HCT116 (cell line): ENCODE results near the gene OLAH. TPM values are rescaled to one million over a fixed set of nuclear protein-coding genes. Genes with fewer than 3 reads are reported as not detected.

ENCODE experiments used
- ATAC-seq: fragments of 200-7000 bp; cut with Tn5 transposase; 2 replicates; pipeline ENCODE4 v1.9.1; 2020; ENCODE audit warnings: mild to moderate bottlenecking, moderate library complexity
- BruUV-seq: library from RNA; stranded (reverse); fragments of 400-500 nt; replicated peaks from 2 replicates; lab custom pipeline; 2021; lab: Mats Ljungman, UMichigan
- CTCF ChIA-PET: fragments of 300-600 bp; sonication (Branson Sonifier 250); formaldehyde crosslinking; loops from one replicate; lab custom pipeline; 2021; ENCODE audit warnings: antibody characterized with exemption; lab: Charles Lee
- POLR2A ChIA-PET: fragments of 300-600, 350-600 bp; sonication (Branson Sonifier 250); formaldehyde crosslinking; loops from one replicate; lab custom pipeline; 2021; ENCODE audit warnings: antibody characterized with exemption; lab: Charles Lee
- RAD21 ChIA-PET, 2 experiments: fragments of 300-600 bp; sonication (Branson Sonifier 250); formaldehyde crosslinking; loops; one replicate each; lab custom pipeline; 2023; ENCODE audit warnings: low total read pairs in 2 of 2; ENCODE audit not compliant: uncharacterized antibody in 2 of 2, unreplicated experiment in 2 of 2, low non-redundant PET in 1 of 2; lab: Charles Lee
- DNase-seq: peaks from one replicate; pipeline ENCODE4 v3.0.0-alpha.2; 2010; ENCODE audit warnings: low read depth, low spot score
- H2AFZ ChIP-seq: fragments of 200-600 bp; shearing (Covaris generic), sonication (generic); 2 replicates; pipeline ENCODE4 v1.6.1; 2017; ENCODE audit warnings: low read depth, mixed run types, mixed read lengths, antibody characterized with exemption, low read length; ENCODE audit not compliant: poor library complexity, severe bottlenecking
- H3K27ac ChIP-seq: 2 replicates; pipeline ENCODE4 v1.5.1; 2012; ENCODE audit warnings: low read depth, low read length
- H3K27me3 ChIP-seq: fragments of 200-600 bp; sonication (generic); 2 replicates; pipeline ENCODE4 v1.6.1; 2016; ENCODE audit warnings: mixed run types, low read length, mixed read lengths; ENCODE audit not compliant: insufficient read depth
- H3K36me3 ChIP-seq, 2 experiments: fragments of 200-500 bp in 1 of 2; fragments of 200-600 bp in 1 of 2; sonication (Bioruptor generic) in 1 of 2; sonication (generic) in 1 of 2; 2 replicates each; pipeline versions ENCODE4 v1.5.1 to v1.6.1; 2014 to 2016; ENCODE audit warnings: low read length in 2 of 2, inconsistent platforms in 1 of 2, mixed read lengths in 1 of 2, mixed run types in 1 of 2; ENCODE audit not compliant: insufficient read depth in 2 of 2, control insufficient read depth in 1 of 2
- H3K4me1 ChIP-seq, 2 experiments: fragments of 200-600 bp in 1 of 2; sonication (generic) in 1 of 2; 2 replicates each; pipeline versions ENCODE4 v1.5.1 to v1.6.1; 2012 to 2017; ENCODE audit warnings: low read length in 2 of 2, inconsistent platforms in 1 of 2, mild to moderate bottlenecking in 1 of 2, mixed read lengths in 1 of 2, mixed run types in 1 of 2, moderate library complexity in 1 of 2; ENCODE audit not compliant: insufficient read depth in 2 of 2, control insufficient read depth in 1 of 2
- H3K4me2 ChIP-seq: fragments of 200-600 bp; sonication (generic); 2 replicates; pipeline ENCODE4 v1.6.1; 2017; ENCODE audit warnings: mixed run types, low read length, mixed read lengths
- H3K4me3 ChIP-seq, 2 experiments: fragments of 200-600 bp in 1 of 2; sonication (generic) in 1 of 2; replicated peaks in 1 of 2; 2 replicates each; pipeline ENCODE4 v1.5.1; 2011 to 2016; ENCODE audit warnings: low read length in 2 of 2, control low read depth in 1 of 2, low read depth in 1 of 2, mild to moderate bottlenecking in 1 of 2, mixed read lengths in 1 of 2, mixed run types in 1 of 2
- H3K79me2 ChIP-seq: fragments of 200-600 bp; sonication (generic); 2 replicates; pipeline ENCODE4 v1.6.1; 2017; ENCODE audit warnings: mild to moderate bottlenecking, mixed run types, low read length, moderate library complexity, mixed read lengths; ENCODE audit not compliant: insufficient read depth
- H3K9ac ChIP-seq: fragments of 200-600 bp; sonication (generic); 2 replicates; pipeline ENCODE4 v1.6.1; 2016; ENCODE audit warnings: low read length, mixed read lengths
- H3K9me2 ChIP-seq: fragments of 200-600 bp; sonication (generic), shearing (Covaris generic); 2 replicates; pipeline ENCODE4 v1.6.1; 2017; ENCODE audit warnings: mixed run types, mild to moderate bottlenecking, moderate library complexity; ENCODE audit not compliant: insufficient read depth
- H3K9me3 ChIP-seq, 2 experiments: fragments of 200-500 bp in 1 of 2; fragments of 200-600 bp in 1 of 2; sonication (Bioruptor generic) in 1 of 2; sonication (generic) in 1 of 2; 2 replicates each; pipeline ENCODE4 v1.6.1; 2014 to 2017; ENCODE audit warnings: low read length in 2 of 2, mixed read lengths in 2 of 2, inconsistent platforms in 1 of 2, low read depth in 1 of 2, mild to moderate bottlenecking in 1 of 2, mixed run types in 1 of 2, moderate library complexity in 1 of 2; ENCODE audit not compliant: control insufficient read depth in 1 of 2, insufficient read depth in 1 of 2
- H4K20me1 ChIP-seq: fragments of 200-600 bp; sonication (generic), shearing (Covaris generic); 2 replicates; pipeline ENCODE4 v1.6.1; 2017; ENCODE audit warnings: mixed run types, mild to moderate bottlenecking, moderate library complexity; ENCODE audit not compliant: insufficient read depth
- CEBPB ChIP-seq: IDR thresholded peaks from 2 replicates; pipeline ENCODE4 v1.6.1; 2012; ENCODE audit warnings: low read depth
- EGR1 ChIP-seq: IDR thresholded peaks from 2 replicates; pipeline ENCODE4 v1.6.1; 2012; ENCODE audit warnings: low read depth
- ELF1 ChIP-seq: IDR thresholded peaks from 2 replicates; pipeline ENCODE4 v1.6.1; 2012; ENCODE audit warnings: low read depth, borderline replicate concordance
- EZH2 ChIP-seq: fragments of 200-600 bp; sonication (generic); IDR thresholded peaks from 2 replicates; pipeline ENCODE4 v1.6.1; 2017; ENCODE audit warnings: antibody characterized with exemption, mixed run types
- FOSL1 ChIP-seq: IDR thresholded peaks from 2 replicates; pipeline ENCODE4 v1.6.1; 2012; ENCODE audit warnings: low read depth
- JUND ChIP-seq: IDR thresholded peaks from 2 replicates; pipeline ENCODE4 v1.6.1; 2012
- POLR2AphosphoS5 ChIP-seq: IDR thresholded peaks from 2 replicates; pipeline ENCODE4 v1.6.1; 2011; ENCODE audit warnings: mild to moderate bottlenecking, low read depth, low read length, moderate library complexity
- RAD21 ChIP-seq: IDR thresholded peaks from 2 replicates; pipeline ENCODE4 v1.6.1; 2012; ENCODE audit warnings: low read depth, mild to moderate bottlenecking
- SIN3A ChIP-seq: IDR thresholded peaks from 2 replicates; pipeline ENCODE4 v1.6.1; 2012; ENCODE audit warnings: low read depth
- YY1 ChIP-seq: IDR thresholded peaks from 2 replicates; pipeline ENCODE4 v1.6.1; 2011; ENCODE audit warnings: low read length, low read depth, moderate library complexity, mild to moderate bottlenecking; ENCODE audit not compliant: insufficient replicate concordance; ENCODE audit errors: extremely low read depth
- ZNF274 ChIP-seq: fragments of 200-500 bp; sonication (Bioruptor generic); IDR thresholded peaks from 2 replicates; pipeline ENCODE4 v1.6.1; 2014; ENCODE audit warnings: mild to moderate bottlenecking, low read depth, low read length, inconsistent platforms
- intact Hi-C: fragments of 100-400 bp; cut with micrococcal nuclease; formaldehyde crosslinking; loops from 2 replicates; pipeline ENCODE4 v1.10.0; 2022
- total RNA-seq: library from RNA; stranded (reverse); gene quantifications from one replicate; pipeline ENCODE4 v1.2.1, GENCODE V29; 2021; ENCODE audit not compliant: unreplicated experiment
- TF ChIP-seq, protein P1 (sequence below): IDR thresholded peaks from 2 replicates; pipeline ENCODE4 v1.6.1; 2012
- TF ChIP-seq, protein P2 (sequence below), 3 experiments: fragments of 200-600 bp in 1 of 3; sonication (generic) in 1 of 3; IDR thresholded peaks in 2 of 3; conservative IDR thresholded peaks in 1 of 3; 2 replicates each; pipeline ENCODE4 v1.5.1; 2012 to 2017; ENCODE audit warnings: low read depth in 2 of 3, low read length in 2 of 3, antibody characterized with exemption in 1 of 3, borderline replicate concordance in 1 of 3, control low read depth in 1 of 3, mild to moderate bottlenecking in 1 of 3, mixed read lengths in 1 of 3, mixed run types in 1 of 3, moderate library complexity in 1 of 3; ENCODE audit not compliant: insufficient read depth in 1 of 3
- TF ChIP-seq, protein P3 (sequence below): IDR thresholded peaks from 2 replicates; pipeline ENCODE4 v1.6.1; 2012; ENCODE audit warnings: low read depth

OLAH gene
- total RNA-seq, 1 experiment from 2014 or later = not detected

DNA sequence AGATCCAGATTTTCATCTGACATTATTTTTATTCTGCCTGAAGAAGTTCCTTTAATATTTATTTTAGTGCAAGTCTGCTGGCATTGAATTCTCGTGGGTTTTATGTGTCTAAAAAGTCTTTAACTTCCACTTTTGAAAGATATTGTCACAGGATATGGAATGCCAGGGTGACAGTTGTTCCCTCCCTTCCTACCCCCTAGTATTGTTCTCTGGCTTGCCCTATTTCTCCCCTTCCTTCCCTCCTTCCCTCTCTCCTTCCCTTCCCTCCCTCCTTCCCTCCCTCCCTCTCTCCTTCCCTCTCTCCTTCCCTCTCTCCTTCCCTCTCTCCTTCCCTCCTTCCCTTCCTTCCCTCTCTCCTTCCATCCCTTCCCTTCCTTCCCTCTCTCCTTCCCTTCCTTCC is 14.9 kb downstream of the OLAH start (continued):
- TF ChIP-seq CEBPB (no peak), FOSL1 (no peak), SIN3A (no peak), POLR2AphosphoS5 (no peak), EGR1 (no peak), ZNF274 (no peak), YY1 (no peak), RAD21 (no peak), JUND (no peak)
- TF ChIP-seq, protein P1, sequence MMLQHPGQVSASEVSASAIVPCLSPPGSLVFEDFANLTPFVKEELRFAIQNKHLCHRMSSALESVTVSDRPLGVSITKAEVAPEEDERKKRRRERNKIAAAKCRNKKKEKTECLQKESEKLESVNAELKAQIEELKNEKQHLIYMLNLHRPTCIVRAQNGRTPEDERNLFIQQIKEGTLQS = no peak
- TF ChIP-seq, protein P2, sequence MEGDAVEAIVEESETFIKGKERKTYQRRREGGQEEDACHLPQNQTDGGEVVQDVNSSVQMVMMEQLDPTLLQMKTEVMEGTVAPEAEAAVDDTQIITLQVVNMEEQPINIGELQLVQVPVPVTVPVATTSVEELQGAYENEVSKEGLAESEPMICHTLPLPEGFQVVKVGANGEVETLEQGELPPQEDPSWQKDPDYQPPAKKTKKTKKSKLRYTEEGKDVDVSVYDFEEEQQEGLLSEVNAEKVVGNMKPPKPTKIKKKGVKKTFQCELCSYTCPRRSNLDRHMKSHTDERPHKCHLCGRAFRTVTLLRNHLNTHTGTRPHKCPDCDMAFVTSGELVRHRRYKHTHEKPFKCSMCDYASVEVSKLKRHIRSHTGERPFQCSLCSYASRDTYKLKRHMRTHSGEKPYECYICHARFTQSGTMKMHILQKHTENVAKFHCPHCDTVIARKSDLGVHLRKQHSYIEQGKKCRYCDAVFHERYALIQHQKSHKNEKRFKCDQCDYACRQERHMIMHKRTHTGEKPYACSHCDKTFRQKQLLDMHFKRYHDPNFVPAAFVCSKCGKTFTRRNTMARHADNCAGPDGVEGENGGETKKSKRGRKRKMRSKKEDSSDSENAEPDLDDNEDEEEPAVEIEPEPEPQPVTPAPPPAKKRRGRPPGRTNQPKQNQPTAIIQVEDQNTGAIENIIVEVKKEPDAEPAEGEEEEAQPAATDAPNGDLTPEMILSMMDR (IDR thresholded peaks at IDR 0.05 in 2 of 3, conservative IDR thresholded peaks at IDR 0.05 in 1 of 3; ENCODE audit: borderline replicate concordance in 1 of 3, insufficient read depth in 1 of 3, low read depth in 2 of 3, low read length in 2 of 3) = no peak
- TF ChIP-seq, all 23 proteins: peak for 0

DNA sequence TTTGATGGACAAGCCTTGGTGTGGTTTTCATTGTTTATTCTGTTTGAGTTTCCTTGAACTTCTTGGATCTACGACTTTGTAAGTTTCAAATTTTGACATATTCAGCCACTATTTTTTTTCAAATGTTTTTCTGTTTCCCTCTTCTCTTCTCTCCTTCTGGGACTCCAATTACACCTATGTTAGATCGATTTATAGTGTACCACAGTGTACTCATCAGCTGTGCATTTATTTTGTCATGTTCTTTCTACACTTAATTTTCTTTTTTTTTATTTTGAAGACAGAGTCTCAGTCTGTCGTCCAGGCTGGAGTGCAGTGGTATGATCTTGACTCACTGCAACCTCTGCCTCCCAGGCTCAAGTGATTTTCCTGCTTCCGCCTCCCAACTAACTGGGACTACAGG is 16.2 kb downstream of the OLAH start:
- no peak for TF ChIP-seq ELF1
- no peak for TF ChIP-seq EZH2
- TF ChIP-seq, protein P1 = no peak
- TF ChIP-seq, protein P3, sequence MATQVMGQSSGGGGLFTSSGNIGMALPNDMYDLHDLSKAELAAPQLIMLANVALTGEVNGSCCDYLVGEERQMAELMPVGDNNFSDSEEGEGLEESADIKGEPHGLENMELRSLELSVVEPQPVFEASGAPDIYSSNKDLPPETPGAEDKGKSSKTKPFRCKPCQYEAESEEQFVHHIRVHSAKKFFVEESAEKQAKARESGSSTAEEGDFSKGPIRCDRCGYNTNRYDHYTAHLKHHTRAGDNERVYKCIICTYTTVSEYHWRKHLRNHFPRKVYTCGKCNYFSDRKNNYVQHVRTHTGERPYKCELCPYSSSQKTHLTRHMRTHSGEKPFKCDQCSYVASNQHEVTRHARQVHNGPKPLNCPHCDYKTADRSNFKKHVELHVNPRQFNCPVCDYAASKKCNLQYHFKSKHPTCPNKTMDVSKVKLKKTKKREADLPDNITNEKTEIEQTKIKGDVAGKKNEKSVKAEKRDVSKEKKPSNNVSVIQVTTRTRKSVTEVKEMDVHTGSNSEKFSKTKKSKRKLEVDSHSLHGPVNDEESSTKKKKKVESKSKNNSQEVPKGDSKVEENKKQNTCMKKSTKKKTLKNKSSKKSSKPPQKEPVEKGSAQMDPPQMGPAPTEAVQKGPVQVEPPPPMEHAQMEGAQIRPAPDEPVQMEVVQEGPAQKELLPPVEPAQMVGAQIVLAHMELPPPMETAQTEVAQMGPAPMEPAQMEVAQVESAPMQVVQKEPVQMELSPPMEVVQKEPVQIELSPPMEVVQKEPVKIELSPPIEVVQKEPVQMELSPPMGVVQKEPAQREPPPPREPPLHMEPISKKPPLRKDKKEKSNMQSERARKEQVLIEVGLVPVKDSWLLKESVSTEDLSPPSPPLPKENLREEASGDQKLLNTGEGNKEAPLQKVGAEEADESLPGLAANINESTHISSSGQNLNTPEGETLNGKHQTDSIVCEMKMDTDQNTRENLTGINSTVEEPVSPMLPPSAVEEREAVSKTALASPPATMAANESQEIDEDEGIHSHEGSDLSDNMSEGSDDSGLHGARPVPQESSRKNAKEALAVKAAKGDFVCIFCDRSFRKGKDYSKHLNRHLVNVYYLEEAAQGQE = no peak
- TF ChIP-seq YY1 = no peak
- Histone ChIP-seq H3K27me3 (no peaks in the 10 kb centered on the region), H3K9ac (no peak overlapping the region), H3K4me2 (no peak overlapping the region), H3K4me3 (no peak overlapping the region), H4K20me1 (no peaks in the 10 kb centered on the region), H3K9me3 (no peaks in the 10 kb centered on the region), H3K79me2 (no peaks in the 10 kb centered on the region), H3K36me3 (no peaks in the 10 kb centered on the region), H3K4me1 (no peaks in the 10 kb centered on the region), H3K9me2 (no peaks in the 10 kb centered on the region), H3K27ac (no peak overlapping the region), H2AFZ (no peak overlapping the region)
- intact Hi-C loops = no loop called here
- ChIA-PET POLR2A (no interaction called here), RAD21 (no interaction called here), CTCF (no interaction called here)
- DNase-seq (no peak), ATAC-seq (no peak)
- BruUV-seq = no TSS peak
